GM23338 (cell line): ENCODE data around the gene METAP1D.

Source experiments
- CTCF ChIP-seq, 2 experiments: fragments of 200-600 bp in 1 of 2; sonication (generic) in 1 of 2; conservative IDR thresholded peaks; 2 replicates each; pipeline versions ENCODE4 v1.5.1 to v1.6.1; 2016 to 2017; ENCODE audit warnings: antibody characterized with exemption in 2 of 2, low read depth in 2 of 2, mild to moderate bottlenecking in 2 of 2, moderate library complexity in 1 of 2
- EZH2 ChIP-seq: fragments of 200-600 bp; sonication (generic); IDR thresholded peaks from one replicate; pipeline ENCODE4 v1.8.0; 2017; ENCODE audit warnings: antibody characterized with exemption, mild to moderate bottlenecking, low read depth; ENCODE audit not compliant: unreplicated experiment
- EZH2phosphoT487 ChIP-seq: fragments of 200-600 bp; sonication (generic); IDR thresholded peaks from one replicate; pipeline ENCODE4 v1.8.1; 2018; ENCODE audit warnings: antibody characterized with exemption; ENCODE audit not compliant: unreplicated experiment
- JUNB ChIP-seq: IDR thresholded peaks from one replicate; pipeline ENCODE4 v1.6.1; 2016; ENCODE audit warnings: antibody characterized with exemption; ENCODE audit not compliant: unreplicated experiment
- POLR2AphosphoS5 ChIP-seq: IDR thresholded peaks from 2 replicates; pipeline ENCODE4 v1.6.1; 2016; ENCODE audit warnings: antibody characterized with exemption, low read depth

DNA sequence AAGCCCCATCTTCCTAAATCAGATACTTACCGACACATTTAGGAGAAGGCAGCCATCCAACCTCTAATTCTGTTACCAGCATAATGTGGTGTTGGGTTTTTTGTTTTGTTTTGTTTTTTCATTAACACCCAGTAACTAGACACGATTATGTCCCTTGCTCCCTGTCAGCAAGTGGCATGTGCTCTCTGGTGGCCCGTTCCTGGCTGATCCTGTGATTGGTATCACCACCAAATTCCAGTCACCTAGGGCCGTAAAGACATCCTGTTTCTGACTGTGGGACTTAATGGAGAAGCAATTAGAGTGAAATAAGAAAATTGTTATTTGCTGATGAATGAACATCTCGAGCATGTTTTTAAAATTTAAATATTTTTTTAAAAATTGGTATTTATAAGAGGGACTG lies 79.7 kb downstream of the METAP1D start:
- no peak for TF ChIP-seq CTCF (conservative IDR thresholded peaks at IDR 0.05; ENCODE audit: low read depth in 2 of 2)
- no peak for TF ChIP-seq JUNB
- TF ChIP-seq POLR2AphosphoS5 = no peak
- TF ChIP-seq EZH2 = no peak
- no peak for TF ChIP-seq EZH2phosphoT487
